GM12892 (cell line): ENCODE measurements around the gene HLA-DQA1.
"Not testable (repeated sequence)": the region's sequence is repeated elsewhere in the genome, so short reads cannot be mapped to it uniquely, and the experiment has no call there.

Source experiments
- DNase-seq: peaks from one replicate; pipeline ENCODE4 v3.0.0; 2011; ENCODE audit not compliant: insufficient read length
- FAIRE-seq: peaks from 2 replicates; lab custom pipeline; 2011; peaks lifted over from hg19 to GRCh38; lab: Jason Lieb, UNC
- POLR2A ChIP-seq: IDR thresholded peaks from 2 replicates; pipeline ENCODE4 v1.6.1; 2011; ENCODE audit warnings: low read depth, low read length, control low read depth
- POLR2AphosphoS5 ChIP-seq: IDR thresholded peaks from 2 replicates; pipeline ENCODE4 v1.6.1; 2011; ENCODE audit warnings: low read depth, low read length, control low read depth
- TAF1 ChIP-seq: IDR thresholded peaks from 2 replicates; pipeline ENCODE4 v1.6.1; 2011; ENCODE audit warnings: low read depth, mild to moderate bottlenecking, control low read depth, low read length, borderline replicate concordance

HLA-DQA1 gene

GRCh38 chr6:32665661-32666060 lies 28.5 kb downstream of the HLA-DQA1 start:
- TF ChIP-seq POLR2AphosphoS5 (no peak), POLR2A (no peak), TAF1 (no peak)
- DNase-seq (no peak), FAIRE-seq (peak; percentile 80)

- DNase-seq (peak; percentile 51), FAIRE-seq (no peak)
- TF ChIP-seq TAF1 (no peak), POLR2AphosphoS5 (peak; percentile 84), POLR2A (peak; percentile 78)
These were observed 29.5 kb downstream of the HLA-DQA1 start, which contains the start of gene HLA-DQB1 for GRCh38 chr6:32666420-32667300. Gene HLA-DQB1, minus strand, starts transcription at chr6:32666657. Its CDS starts 50 bp downstream, at chr6:32666607.

GRCh38 chr6:32668226-32668747 lies 31.1 kb downstream of the HLA-DQA1 start:
- DNase-seq (peak; percentile 29), FAIRE-seq (peak; percentile 99)
- peak; percentile 85 for TF ChIP-seq POLR2AphosphoS5
- TF ChIP-seq POLR2A: peak; percentile 88
- peak; percentile 71; the same call in 1 of the 2 replicates for TF ChIP-seq TAF1

- no peak for TF ChIP-seq POLR2A
- TF ChIP-seq TAF1: no peak
- peak; percentile 54; the same call in 1 of the 2 replicates for TF ChIP-seq POLR2AphosphoS5
- no peak for DNase-seq
- FAIRE-seq: no peak
These were observed 32.0 kb downstream of the HLA-DQA1 start for GRCh38 chr6:32669240-32669639.

GRCh38 chr6:32669893-32670292 lies 32.7 kb downstream of the HLA-DQA1 start:
- no peak for DNase-seq
- no peak for TF ChIP-seq TAF1
- no peak for TF ChIP-seq POLR2A
- no peak for TF ChIP-seq POLR2AphosphoS5
- no peak for FAIRE-seq

GRCh38 chr6:32671908-32672307 lies 34.7 kb downstream of the HLA-DQA1 start:
- FAIRE-seq, DNase-seq: not testable (repeated sequence)

GRCh38 chr6:32674123-32674522 lies 36.9 kb downstream of the HLA-DQA1 start:
- not testable (repeated sequence) for DNase-seq

GRCh38 chr6:32679492-32679891 lies 42.3 kb downstream of the HLA-DQA1 start:
- DNase-seq (no peak), FAIRE-seq (no peak)
- no peak for TF ChIP-seq POLR2AphosphoS5
- TF ChIP-seq POLR2A: no peak
- no peak for TF ChIP-seq TAF1

More at GRCh38 chr6:32674123-32674522, 36.9 kb downstream of the HLA-DQA1 start:
- FAIRE-seq: not testable (repeated sequence)

- DNase-seq: no peak
- FAIRE-seq: peak; percentile 46
- TF ChIP-seq POLR2A (no peak), POLR2AphosphoS5 (no peak), TAF1 (no peak)
These were observed 42.8 kb downstream of the HLA-DQA1 start for GRCh38 chr6:32680055-32680454.

GRCh38 chr6:32684246-32684645 lies 47.0 kb downstream of the HLA-DQA1 start:
- no peak for FAIRE-seq
- TF ChIP-seq POLR2AphosphoS5 (no peak), POLR2A (no peak), TAF1 (no peak)

GRCh38 chr6:32685603-32686002 lies 48.4 kb downstream of the HLA-DQA1 start:
- DNase-seq (no peak), FAIRE-seq (peak; percentile 93)
- no peak for TF ChIP-seq POLR2AphosphoS5
- TF ChIP-seq POLR2A: no peak
- TF ChIP-seq TAF1: no peak

More at GRCh38 chr6:32684246-32684645, 47.0 kb downstream of the HLA-DQA1 start:
- DNase-seq: no peak
